GM21381 (cell line): ENCODE data around the gene CCDC78.

Source experiments
- ATAC-seq: cut with Tn5 transposase; IDR thresholded peaks from one replicate; pipeline ENCODE4 v1.9.1; 2021; ENCODE audit warnings: mild to moderate bottlenecking, moderate library complexity; ENCODE audit not compliant: unreplicated experiment

CCDC78 gene

DNA sequence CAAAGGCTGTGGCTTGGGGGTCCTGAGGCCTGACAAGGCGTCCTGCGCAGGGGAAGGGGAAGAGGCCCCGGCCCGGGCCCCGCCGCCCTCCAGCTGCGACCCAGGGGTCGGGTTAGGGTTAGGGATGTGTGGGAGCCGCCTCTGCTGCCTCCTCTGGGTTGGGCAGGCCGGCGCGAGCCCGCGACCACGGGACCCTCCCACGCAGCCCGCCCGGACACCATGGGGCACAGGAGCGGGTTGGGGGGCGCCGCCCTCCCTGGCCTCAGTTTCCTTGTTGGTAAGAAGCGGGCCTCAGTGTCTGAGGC, 14.2 kb upstream of the CCDC78 start:
- peak; percentile 23 for ATAC-seq

GRCh38 chr16:739560-740458, 13.6 kb upstream of the CCDC78 start:
- ATAC-seq, result no peak

DNA sequence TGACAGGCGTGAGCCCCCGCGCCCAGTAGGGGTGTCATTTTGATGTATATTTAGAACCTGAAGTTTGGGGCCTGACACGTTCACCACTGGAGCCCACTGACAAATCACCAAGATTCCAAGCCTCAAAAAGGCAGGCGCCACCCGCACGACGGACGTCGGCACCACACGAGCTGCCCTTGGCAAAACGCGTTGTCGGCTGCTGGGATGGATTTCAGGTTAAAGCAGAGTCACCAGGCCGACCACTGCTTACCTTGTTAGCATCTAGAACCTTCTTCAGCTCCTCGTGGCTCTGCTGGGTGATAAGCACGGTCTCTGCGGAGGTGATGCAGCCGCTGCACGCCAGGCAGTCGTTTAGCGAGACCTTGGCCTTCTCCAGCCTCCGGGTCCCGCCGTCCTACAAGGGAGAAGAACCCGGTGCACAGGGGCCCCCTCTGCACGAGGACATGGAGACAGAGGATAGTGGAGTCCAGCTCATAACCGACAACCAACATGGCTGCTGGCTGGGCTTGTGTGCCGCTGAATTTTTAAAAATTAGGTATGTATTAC, 10.8 kb upstream of the CCDC78 start:
- no peak for ATAC-seq

GRCh38 chr16:735982-736453, 9.8 kb upstream of the CCDC78 start:
- ATAC-seq, result no peak

DNA sequence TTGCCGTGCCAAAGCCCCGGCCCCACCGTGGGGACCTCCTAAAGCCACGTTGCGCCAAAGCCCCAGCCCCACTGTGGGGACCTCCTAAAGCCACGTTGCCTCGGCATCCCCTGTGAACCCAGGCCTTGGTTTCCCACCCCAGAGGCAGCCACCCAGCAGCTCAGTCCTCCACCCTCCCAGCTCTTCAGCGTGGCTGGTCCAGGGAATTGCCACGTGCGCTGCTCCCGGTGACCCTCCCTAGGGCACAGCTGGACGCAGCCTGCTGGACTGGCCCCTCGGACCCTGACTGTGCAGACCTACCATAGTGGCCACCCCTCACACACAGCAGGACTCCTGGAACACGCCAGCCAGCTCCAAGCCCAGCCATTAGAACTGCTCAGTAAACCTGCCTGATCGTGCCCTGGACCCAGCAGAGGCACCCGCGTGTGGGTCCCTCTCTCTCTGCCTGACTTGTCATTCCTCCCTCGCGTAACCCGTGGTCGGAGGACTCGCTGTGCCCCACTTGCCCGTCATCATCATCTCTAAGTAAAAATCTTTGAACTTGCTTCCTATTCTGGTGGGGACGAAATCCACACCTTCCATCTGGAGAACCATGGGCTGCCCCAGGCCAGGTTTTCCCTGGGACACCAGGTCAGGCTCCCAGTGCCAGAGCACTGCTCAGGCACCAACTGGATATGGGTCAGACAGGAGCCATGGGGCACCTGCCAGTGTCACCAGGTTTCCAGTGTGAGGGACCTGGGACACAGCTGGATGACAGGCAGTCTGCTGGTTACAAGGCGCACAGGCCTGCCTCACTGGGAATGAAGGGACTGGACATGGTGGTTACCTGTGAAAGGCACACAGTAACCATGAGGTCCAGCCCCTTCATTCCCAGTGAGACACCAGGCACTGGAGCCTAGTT, 9.0 kb upstream of the CCDC78 start:
- no peak for ATAC-seq

DNA sequence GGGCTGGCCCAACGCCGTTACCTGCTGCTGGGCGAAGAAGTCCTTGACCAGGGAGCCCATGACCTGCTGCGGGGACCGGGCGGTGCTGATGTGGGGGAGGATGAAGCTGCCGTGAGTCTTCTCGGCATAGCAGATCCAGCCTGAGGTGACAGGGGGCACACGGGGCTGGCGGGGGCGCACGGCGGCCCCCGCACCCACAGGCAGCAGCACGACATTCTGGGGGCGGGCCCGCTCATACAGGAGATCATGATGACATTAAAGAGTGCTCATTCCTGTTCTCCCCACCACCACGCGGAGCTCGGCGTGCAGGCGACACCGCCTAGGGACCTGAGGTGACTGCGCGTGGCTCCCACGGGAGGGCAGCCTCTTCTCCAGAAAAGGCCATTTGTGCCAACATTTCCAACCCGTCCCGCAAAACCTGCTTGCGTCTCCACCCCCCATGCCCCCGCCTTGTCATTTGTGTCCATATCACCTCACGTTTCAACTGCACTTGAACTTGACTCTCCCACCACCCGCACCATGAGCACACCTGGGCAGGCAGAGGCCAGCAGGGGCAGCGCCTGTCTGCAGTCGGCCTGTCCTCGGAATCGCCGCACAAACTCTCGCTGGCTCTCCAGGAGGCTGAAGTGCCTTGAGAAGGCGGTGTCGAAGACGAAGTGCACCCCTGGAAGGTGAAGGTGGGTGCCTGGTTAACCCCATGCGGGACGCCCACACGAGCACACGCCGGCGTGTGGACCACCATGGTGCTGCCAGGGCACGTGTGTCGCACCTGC, 8.2 kb upstream of the CCDC78 start:
- no peak for ATAC-seq

DNA sequence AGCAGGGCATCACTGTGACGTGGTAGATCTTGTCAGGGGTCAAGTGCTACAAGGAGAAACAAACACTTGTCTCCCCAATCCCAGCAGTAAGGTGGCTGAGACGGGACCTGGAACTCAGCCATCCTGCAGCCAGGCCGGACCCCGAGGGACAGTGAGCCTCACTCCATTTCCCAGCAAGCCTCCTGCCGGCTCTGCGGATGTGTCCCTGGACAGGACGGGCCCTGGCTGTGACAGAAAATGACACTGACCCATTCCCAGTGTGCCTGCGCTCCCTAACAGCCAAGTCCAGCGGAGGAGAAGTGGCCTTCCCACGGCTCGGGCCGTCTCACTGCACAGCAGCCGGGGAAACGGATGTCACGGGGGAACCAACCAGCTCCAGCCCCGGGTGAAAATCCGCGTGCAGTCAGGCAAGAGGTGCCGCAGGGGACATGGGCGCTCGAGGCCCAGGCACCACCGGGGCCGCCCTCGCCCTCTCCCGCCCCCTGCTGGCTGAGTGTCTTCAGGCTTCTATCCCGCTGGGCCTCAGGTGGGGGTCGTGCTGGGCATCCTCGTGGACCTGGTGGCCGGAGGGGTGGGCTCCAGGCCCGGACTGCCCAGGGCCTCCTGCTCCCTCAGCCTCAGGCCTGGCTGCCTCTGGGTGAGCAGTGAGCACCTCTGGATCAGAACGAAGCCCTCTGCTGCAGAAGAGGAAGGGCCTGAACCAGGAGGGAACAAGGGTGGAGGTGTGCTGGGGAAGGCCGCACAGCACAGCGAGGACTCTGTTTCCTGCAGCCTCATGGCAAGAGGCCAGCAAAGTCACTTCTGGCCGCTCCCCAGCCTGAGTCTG, 7.4 kb upstream of the CCDC78 start:
- ATAC-seq, result no peak

- ATAC-seq, result no peak
Measured at GRCh38 chr16:732936-733335, 6.7 kb upstream of the CCDC78 start.

DNA sequence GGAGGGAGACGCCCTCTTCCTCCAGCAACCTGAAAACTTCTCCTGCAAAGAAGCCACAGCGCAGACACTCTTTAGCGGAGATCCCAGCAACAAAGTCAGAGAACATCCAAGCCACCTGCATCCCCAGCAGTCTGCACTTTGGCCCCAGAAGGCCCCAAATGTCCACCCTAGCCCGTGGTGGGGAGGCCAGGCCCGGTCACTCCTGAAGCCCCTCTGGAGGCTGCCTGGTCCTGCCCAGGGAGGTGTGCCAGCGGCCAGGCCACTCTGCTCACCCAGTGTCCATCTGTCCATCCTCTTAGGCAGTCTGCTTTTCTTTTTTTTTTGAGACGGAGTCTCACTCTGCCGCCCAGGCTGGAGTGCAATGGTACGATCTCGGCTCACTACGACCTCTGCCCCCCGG, 6.1 kb upstream of the CCDC78 start:
- no peak for ATAC-seq

DNA sequence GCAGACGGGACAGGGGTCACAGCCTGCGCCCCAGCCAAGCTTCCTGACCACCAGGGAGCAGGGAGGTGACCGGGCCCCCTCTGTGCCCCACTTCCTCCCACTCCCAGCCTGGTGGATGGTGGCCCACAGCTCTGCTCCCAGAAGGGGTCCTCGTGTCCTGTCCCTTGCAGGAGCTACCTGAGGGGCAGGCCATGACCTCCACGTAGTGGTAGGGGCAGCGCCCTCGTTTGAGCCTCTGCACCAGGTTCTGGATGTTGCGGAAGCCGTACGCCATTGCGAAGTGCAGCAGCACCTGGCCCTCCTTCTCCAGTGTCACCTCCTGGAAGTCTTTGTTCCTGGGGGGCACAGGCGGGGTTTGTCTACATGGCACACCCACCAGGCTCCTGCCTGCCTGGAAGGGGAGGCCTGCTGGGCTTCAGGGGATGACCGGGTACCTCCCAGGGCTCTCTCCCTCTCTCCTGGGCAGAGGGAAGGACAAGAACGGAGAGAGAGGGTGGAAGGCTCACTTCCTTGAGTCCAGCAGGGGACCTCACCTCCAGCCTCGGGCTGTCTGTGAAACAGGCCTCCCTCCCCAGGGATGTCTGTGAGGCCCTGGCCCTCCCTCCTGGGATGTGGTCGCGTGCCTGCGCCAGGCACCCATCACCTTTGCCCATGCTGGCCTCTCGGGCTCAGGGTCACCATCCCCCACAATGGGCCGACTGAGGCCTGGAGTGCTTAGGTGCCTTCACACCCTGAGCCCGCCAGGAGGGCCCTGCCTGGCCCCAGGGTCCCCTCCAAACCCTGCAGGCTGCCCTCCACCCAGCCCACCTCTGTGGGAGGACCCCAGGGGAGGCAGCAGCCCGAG, 4.6 kb upstream of the CCDC78 start:
- ATAC-seq, result no peak

- ATAC-seq, result no peak
Measured at GRCh38 chr16:729768-730665, 3.8 kb upstream of the CCDC78 start.

DNA sequence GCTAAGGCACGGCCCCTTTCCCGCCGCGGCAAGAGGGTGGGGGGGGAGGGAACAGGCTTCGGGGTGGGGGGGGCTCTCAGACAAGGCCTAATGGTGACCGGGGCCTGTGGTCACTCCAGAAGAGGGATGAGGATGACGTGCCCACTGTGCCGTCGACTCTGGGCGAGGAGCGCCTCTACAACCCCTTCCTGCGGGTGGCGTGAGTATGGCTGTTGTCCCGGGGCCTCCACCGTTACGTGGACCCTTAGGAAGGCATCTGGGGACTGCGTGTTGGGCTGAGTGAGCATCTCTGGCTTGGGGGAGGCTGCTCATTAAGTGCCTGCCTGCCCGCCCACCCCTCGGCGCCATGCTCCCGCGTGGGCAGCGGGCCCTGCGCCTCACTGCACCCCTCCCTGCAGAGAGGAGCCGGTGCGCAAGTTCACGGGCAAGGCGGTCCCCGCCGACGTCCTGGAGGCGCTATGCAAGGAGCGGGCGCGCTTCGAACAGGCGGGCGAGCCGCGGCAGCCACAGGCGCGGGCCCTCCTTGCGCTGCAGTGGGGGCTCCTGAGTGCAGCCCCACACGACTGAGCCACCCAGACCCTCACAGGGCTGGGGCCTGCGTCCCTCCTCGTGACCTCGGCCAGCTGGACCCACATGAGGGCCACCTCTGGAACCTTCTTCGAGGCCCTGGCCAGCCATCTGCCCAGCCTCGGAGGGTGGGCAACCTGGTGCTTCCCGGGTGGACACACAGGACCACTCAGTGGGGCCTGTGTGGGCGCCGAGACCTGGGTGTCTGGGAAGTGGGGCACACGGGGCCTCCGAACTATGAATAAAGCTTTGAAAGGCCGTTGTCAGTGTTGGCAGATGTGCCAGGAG, 2.9 kb upstream of the CCDC78 start:
- ATAC-seq, result no peak

DNA sequence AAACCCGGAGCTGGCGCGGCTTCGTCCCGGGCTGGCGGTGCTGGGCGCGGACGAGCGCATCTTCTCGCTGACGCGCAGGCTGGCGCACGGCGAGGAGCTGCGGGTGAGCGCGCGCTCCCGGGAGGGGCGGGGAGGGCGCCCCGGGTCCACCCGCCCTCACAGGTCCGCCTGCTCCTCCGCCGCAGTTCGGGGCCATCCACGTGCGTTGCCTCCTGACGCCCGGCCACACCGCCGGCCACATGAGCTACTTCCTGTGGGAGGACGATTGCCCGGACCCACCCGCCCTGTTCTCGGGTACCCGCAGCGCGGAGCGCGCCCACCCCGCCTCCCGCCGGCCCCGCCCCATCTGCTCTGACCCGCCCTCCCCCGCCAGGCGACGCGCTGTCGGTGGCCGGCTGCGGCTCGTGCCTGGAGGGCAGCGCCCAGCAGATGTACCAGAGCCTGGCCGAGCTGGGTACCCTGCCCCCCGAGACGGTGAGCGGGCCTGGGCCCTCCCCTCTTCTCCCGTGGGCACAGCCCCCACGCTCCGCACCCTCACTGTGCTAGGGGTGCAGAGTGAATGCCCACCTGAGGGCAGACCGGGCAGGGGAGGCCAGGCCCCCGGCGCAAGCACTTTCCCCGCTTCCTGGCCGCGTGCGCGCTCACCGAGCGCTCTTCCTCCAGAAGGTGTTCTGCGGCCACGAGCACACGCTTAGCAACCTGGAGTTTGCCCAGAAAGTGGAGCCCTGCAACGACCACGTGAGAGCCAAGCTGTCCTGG, 2.1 kb upstream of the CCDC78 start:
- peak; percentile 30 for ATAC-seq

- peak; percentile 15 for ATAC-seq
Measured at GRCh38 chr16:727291-727977, 1.2 kb upstream of the CCDC78 start.

- ATAC-seq, result no peak
Measured at GRCh38 chr16:726188-726437, 130 bp downstream of the CCDC78 start.
